T-helper 1 cell treated with Interleukin-12 subunit alpha and Interleukin-12 subunit beta and Interleukin-4 antibody, amounts not matched to agents 30 ng/mL and 1 ng/mL, for 36 hours (primary cell): ENCODE data around the gene ACRBP. TPM values are rescaled to one million over a fixed set of nuclear protein-coding genes. Genes with fewer than 3 reads are reported as not detected.

Experiments used
- total RNA-seq: library from RNA; stranded (reverse); gene quantifications from 2 replicates; pipeline ENCODE4 v1.2.3, GENCODE V29; 2022

ACRBP gene
- total RNA-seq, 1 donor from 2014 or later = 1.0 TPM

Other genes with a start within 250 kb of the ACRBP start
- gene CD27, start 202.5 kb downstream of the ACRBP start, total RNA-seq = 88.3 and 89.8 TPM in 2 replicates
- gene TAPBPL, start 195.4 kb downstream of the ACRBP start, total RNA-seq = 63.1 and 72.0 TPM in 2 replicates
- gene VAMP1, start 176.8 kb downstream of the ACRBP start, total RNA-seq = 39.9 and 44.7 TPM in 2 replicates
- gene MRPL51, start 154.2 kb downstream of the ACRBP start, total RNA-seq = 195 and 201 TPM in 2 replicates
- 112 and 123 TPM in 2 replicates for gene NCAPD2, start 153.3 kb downstream of the ACRBP start, total RNA-seq
- gene GAPDH, start 112.9 kb downstream of the ACRBP start, total RNA-seq = 3,817 and 3,902 TPM in 2 replicates
- gene IFFO1, start 91.4 kb downstream of the ACRBP start, total RNA-seq = 29.1 and 29.9 TPM in 2 replicates
- gene NOP2, start 79.1 kb downstream of the ACRBP start, total RNA-seq = 93.7 and 97.0 TPM in 2 replicates
- 294 and 309 TPM in 2 replicates for gene CHD4, start 40.1 kb downstream of the ACRBP start, total RNA-seq
- gene LPAR5, start 11.5 kb downstream of the ACRBP start, total RNA-seq = 4.6 and 5.7 TPM in 2 replicates
- gene ING4, start 15.7 kb upstream of the ACRBP start, total RNA-seq = 23.7 and 27.7 TPM in 2 replicates
- 86.9 and 89.9 TPM in 2 replicates for gene ZNF384, start 41.9 kb upstream of the ACRBP start, total RNA-seq
- gene PIANP, start 53.4 kb upstream of the ACRBP start, total RNA-seq = 0.22 and 0.49 TPM in 2 replicates
- gene COPS7A, start 76.6 kb upstream of the ACRBP start, total RNA-seq = 29.5 and 30.6 TPM in 2 replicates
- gene MLF2, start 105.7 kb upstream of the ACRBP start, total RNA-seq = 116 and 124 TPM in 2 replicates
- gene PTMS, start 118.9 kb upstream of the ACRBP start, total RNA-seq = 125 and 129 TPM in 2 replicates
- 52.2 TPM in 2 replicates for gene LAG3, start 125.1 kb upstream of the ACRBP start, total RNA-seq
- 274 and 279 TPM in 2 replicates for gene CD4, start 142.1 kb upstream of the ACRBP start, total RNA-seq
- gene GPR162, start 174.4 kb upstream of the ACRBP start, total RNA-seq = 0.17 and 0.29 TPM in 2 replicates
- gene P3H3, start 181.0 kb upstream of the ACRBP start, total RNA-seq = 1.9 and 2.7 TPM in 2 replicates
- gene GNB3, start 193.5 kb upstream of the ACRBP start, total RNA-seq = 0.47 and 1.5 TPM in 2 replicates
- gene CDCA3, start 203.9 kb upstream of the ACRBP start, total RNA-seq = 51.7 and 64.4 TPM in 2 replicates
- 110 and 115 TPM in 2 replicates for gene USP5, start 204.7 kb upstream of the ACRBP start, total RNA-seq
- 913 and 928 TPM in 2 replicates for gene TPI1, start 220.1 kb upstream of the ACRBP start, total RNA-seq
- gene SPSB2, start 225.9 kb upstream of the ACRBP start, total RNA-seq = 15.8 and 18.2 TPM in 2 replicates